NCI-H1105 (cell line): Measurements from ENCODE around the gene GP1BB.

Source experiments
- DNase-seq: peaks from one replicate; lab custom pipeline; 2025; lab: John Stamatoyannopoulos, UW

Gene GP1BB

GRCh38 chr22:19756288-19757128 lies 33.2 kb downstream of the GP1BB start:
- peak; percentile 10 for DNase-seq

GRCh38 chr22:19757140-19757984 lies 34.0 kb downstream of the GP1BB start:
- DNase-seq: no peak

- DNase-seq: no peak
Measured at GRCh38 chr22:19757985-19758895, 34.9 kb downstream of the GP1BB start.

GRCh38 chr22:19758896-19759426 lies 35.6 kb downstream of the GP1BB start:
- DNase-seq: no peak

- no peak for DNase-seq
Measured at GRCh38 chr22:19759427-19760057, 36.2 kb downstream of the GP1BB start.

- no peak for DNase-seq
Measured at GRCh38 chr22:19760058-19760950, 37.0 kb downstream of the GP1BB start, which contains the start of gene TBX1. TBX1 (plus strand) TSS chr22:19760778; CDS start chr22:19760844, 66 bp downstream.

GRCh38 chr22:19760951-19761724 lies 37.8 kb downstream of the GP1BB start:
- DNase-seq: no peak

- no peak for DNase-seq
Measured at GRCh38 chr22:19761725-19762567, 38.6 kb downstream of the GP1BB start.

GRCh38 chr22:19762568-19763457 lies 39.5 kb downstream of the GP1BB start:
- no peak for DNase-seq

GRCh38 chr22:19763458-19764298 lies 40.3 kb downstream of the GP1BB start:
- no peak for DNase-seq

- no peak for DNase-seq
Measured at GRCh38 chr22:19764299-19764593, 40.9 kb downstream of the GP1BB start.

- DNase-seq: no peak
Measured at GRCh38 chr22:19764636-19765476, 41.5 kb downstream of the GP1BB start.

GRCh38 chr22:19765477-19766239 lies 42.3 kb downstream of the GP1BB start:
- DNase-seq: no peak

GRCh38 chr22:19766240-19766510 lies 42.8 kb downstream of the GP1BB start:
- DNase-seq: no peak
